Mesendoderm (in vitro differentiated cells): ENCODE measurements around the gene PRR30. TPM values are rescaled to one million over a fixed set of nuclear protein-coding genes. Genes with fewer than 3 reads are reported as not detected.

Experiments
- DNase-seq: peaks from one replicate; pipeline ENCODE4 v3.0.0; 2013
- H2AK5ac ChIP-seq: 2 replicates; pipeline ENCODE4 v1.6.1; 2013; ENCODE audit warnings: low read length, inconsistent platforms
- H2BK120ac ChIP-seq: 2 replicates; pipeline ENCODE4 v1.6.1; 2013; ENCODE audit warnings: low read depth, mild to moderate bottlenecking, low read length, moderate library complexity, mixed read lengths
- H2BK15ac ChIP-seq: replicated peaks from 2 replicates; pipeline ENCODE4 v1.6.1; 2013; ENCODE audit warnings: low read depth, mild to moderate bottlenecking, moderate library complexity
- H2BK5ac ChIP-seq: 2 replicates; pipeline ENCODE4 v1.6.1; 2013; ENCODE audit warnings: low read length, inconsistent platforms
- H3K18ac ChIP-seq: 2 replicates; pipeline ENCODE4 v1.6.1; 2013; ENCODE audit warnings: mild to moderate bottlenecking, low read length, mixed read lengths
- H3K23ac ChIP-seq: one replicate; pipeline ENCODE4 v1.6.1; 2013; ENCODE audit warnings: low read length
- H3K27ac ChIP-seq: 2 replicates; pipeline ENCODE4 v1.5.1; 2013; ENCODE audit warnings: low read depth, mild to moderate bottlenecking, inconsistent platforms, low read length, moderate library complexity
- H3K27me3 ChIP-seq: 2 replicates; pipeline ENCODE4 v1.6.1; 2013; ENCODE audit warnings: low read length, control low read depth, mild to moderate bottlenecking, inconsistent platforms; ENCODE audit not compliant: insufficient read depth, poor library complexity
- H3K36me3 ChIP-seq: 2 replicates; pipeline ENCODE4 v1.6.1; 2013; ENCODE audit warnings: low read length, inconsistent platforms; ENCODE audit not compliant: control insufficient read depth, insufficient read depth
- H3K4ac ChIP-seq: one replicate; pipeline ENCODE4 v1.6.1; 2013; ENCODE audit warnings: low read depth, mild to moderate bottlenecking, low read length, moderate library complexity
- H3K4me1 ChIP-seq: 2 replicates; pipeline ENCODE4 v1.6.1; 2013; ENCODE audit warnings: low read depth, low read length, inconsistent platforms; ENCODE audit not compliant: control insufficient read depth
- H3K4me2 ChIP-seq: 2 replicates; pipeline ENCODE4 v1.6.1; 2013; ENCODE audit warnings: low read length
- H3K4me3 ChIP-seq: 2 replicates; pipeline ENCODE4 v1.5.1; 2013; ENCODE audit warnings: mild to moderate bottlenecking, low read length
- H3K56ac ChIP-seq: one replicate; pipeline ENCODE4 v1.6.1; 2013; ENCODE audit warnings: low read length
- H3K79me1 ChIP-seq: 2 replicates; pipeline ENCODE4 v1.6.1; 2013; ENCODE audit warnings: low read length, inconsistent platforms
- H3K79me2 ChIP-seq: 2 replicates; pipeline ENCODE4 v1.6.1; 2013; ENCODE audit warnings: mild to moderate bottlenecking, low read length; ENCODE audit not compliant: control insufficient read depth, insufficient read depth
- H3K9ac ChIP-seq: 2 replicates; pipeline ENCODE4 v1.6.1; 2013; ENCODE audit warnings: low read length, inconsistent platforms
- H4K5ac ChIP-seq: one replicate; pipeline ENCODE4 v1.6.1; 2013; ENCODE audit warnings: low read length
- H4K8ac ChIP-seq: one replicate; pipeline ENCODE4 v1.6.1; 2013; ENCODE audit warnings: low read depth, mild to moderate bottlenecking, control low read depth, low read length, moderate library complexity
- WGBS: extraction: QIAGEN DNeasy Blood & Tissue Kit; methylation state at CpG from one replicate; pipeline ENCODE4 v1.1.7; 2013; ENCODE audit warnings: low lambda C conversion rate, missing lambda C conversion rate; ENCODE audit not compliant: insufficient coverage; ENCODE audit errors: extremely low coverage; 5-methylcytosine and 5-hydroxymethylcytosine counted together
- polyA plus RNA-seq, 2 experiments: library from polyadenylated mRNA; stranded (reverse); fragments of 200-250 nt; gene quantifications; one replicate each; pipeline ENCODE4 v1.2.3, GENCODE V29; 2013

Gene PRR30
- not detected for polyA plus RNA-seq (2013, experiment 1 of 2)
- polyA plus RNA-seq (2013, experiment 2 of 2), result not detected

- H2AK5ac ChIP-seq, result no peak within 1 kb of the TSS
- H2BK15ac ChIP-seq, result no peak within 1 kb of the TSS
- H2BK120ac ChIP-seq, result no peak within 1 kb of the TSS
- H3K4ac ChIP-seq, result no peak within 1 kb of the TSS
- no CpG with 5 or more reads among the region's 4 CpGs for WGBS
- no peak within 1 kb of the TSS for H2BK5ac ChIP-seq
- no peak within 1 kb of the TSS for H3K56ac ChIP-seq
- no peak for DNase-seq
- no peaks in the 10 kb centered on the region for H3K79me1 ChIP-seq
- no peak within 1 kb of the TSS for H3K9ac ChIP-seq
- no peaks in the 10 kb centered on the region for H3K4me1 ChIP-seq
- H3K23ac ChIP-seq, result no peak within 1 kb of the TSS
- no peak within 1 kb of the TSS for H4K8ac ChIP-seq
- H3K4me3 ChIP-seq, result no peak within 1 kb of the TSS
- no peak within 1 kb of the TSS for H3K27ac ChIP-seq
- no peaks in the 10 kb centered on the region for H3K36me3 ChIP-seq
- H3K79me2 ChIP-seq, result no peaks in the 10 kb centered on the region
- no peak within 1 kb of the TSS for H4K5ac ChIP-seq
- no peak within 1 kb of the TSS for H3K18ac ChIP-seq
- H3K27me3 ChIP-seq, result no peaks in the 10 kb centered on the region
- no peak within 1 kb of the TSS for H3K4me2 ChIP-seq
These were observed at the start of gene PRR30 for GRCh38 chr2:27139310-27139709. TSS of gene PRR30 (minus strand) at chr2:27139410. CDS start at chr2:27138329, 1,081 bp downstream.

GRCh38 chr2:27186613-27187345 lies 47.6 kb upstream of the PRR30 start:
- no peak overlapping the region for H3K56ac ChIP-seq
- H3K4ac ChIP-seq, result no peak overlapping the region
- H4K8ac ChIP-seq, result no peak overlapping the region
- H3K4me3 ChIP-seq, result no peak overlapping the region
- no peak overlapping the region for H4K5ac ChIP-seq
- H2BK120ac ChIP-seq, result no peak overlapping the region
- H3K9ac ChIP-seq, result no peak overlapping the region
- no peaks in the 10 kb centered on the region for H3K36me3 ChIP-seq
- H3K27me3 ChIP-seq, result no peaks in the 10 kb centered on the region
- H3K79me2 ChIP-seq, result no peaks in the 10 kb centered on the region
- H2AK5ac ChIP-seq, result no peak overlapping the region
- no peaks in the 10 kb centered on the region for H3K4me1 ChIP-seq
- no peak overlapping the region for H3K18ac ChIP-seq
- H3K4me2 ChIP-seq, result no peak overlapping the region
- no peak overlapping the region for H3K27ac ChIP-seq
- no peak overlapping the region for H2BK15ac ChIP-seq
- no peak for DNase-seq
- no CpG with 5 or more reads among the region's 6 CpGs for WGBS
- H3K79me1 ChIP-seq, result no peaks in the 10 kb centered on the region
- H3K23ac ChIP-seq, result no peak overlapping the region
- no peak overlapping the region for H2BK5ac ChIP-seq

GRCh38 chr2:27185331-27186026 lies 46.3 kb upstream of the PRR30 start:
- H4K8ac ChIP-seq, result no peak overlapping the region
- H3K4ac ChIP-seq, result no peak overlapping the region
- no peaks in the 10 kb centered on the region for H3K27me3 ChIP-seq
- no peak overlapping the region for H3K23ac ChIP-seq
- H3K18ac ChIP-seq, result no peak overlapping the region
- no peaks in the 10 kb centered on the region for H3K36me3 ChIP-seq
- H4K5ac ChIP-seq, result no peak overlapping the region
- H3K56ac ChIP-seq, result no peak overlapping the region
- H3K9ac ChIP-seq, result no peak overlapping the region
- no peak overlapping the region for H3K4me3 ChIP-seq
- no peak overlapping the region for H3K4me2 ChIP-seq
- H3K79me1 ChIP-seq, result no peaks in the 10 kb centered on the region
- no peak overlapping the region for H2BK120ac ChIP-seq
- H2BK15ac ChIP-seq, result no peak overlapping the region
- H3K4me1 ChIP-seq, result no peaks in the 10 kb centered on the region
- H3K79me2 ChIP-seq, result no peaks in the 10 kb centered on the region
- H3K27ac ChIP-seq, result no peak overlapping the region
- no peak for DNase-seq
- no CpG with 5 or more reads among the region's 6 CpGs for WGBS
- no peak overlapping the region for H2BK5ac ChIP-seq
- H2AK5ac ChIP-seq, result no peak overlapping the region

GRCh38 chr2:27184115-27184514 lies 44.9 kb upstream of the PRR30 start:
- Histone ChIP-seq H3K4me2 (no peak overlapping the region), H3K79me1 (no peaks in the 10 kb centered on the region), H3K27me3 (no peaks in the 10 kb centered on the region), H4K8ac (no peak overlapping the region), H3K4me3 (no peak overlapping the region), H3K18ac (no peak overlapping the region), H3K36me3 (no peaks in the 10 kb centered on the region), H3K56ac (no peak overlapping the region), H3K4ac (no peak overlapping the region), H2BK5ac (no peak overlapping the region), H2BK15ac (no peak overlapping the region), H3K27ac (no peak overlapping the region), H3K9ac (no peak overlapping the region), H4K5ac (no peak overlapping the region), H3K79me2 (no peaks in the 10 kb centered on the region), H2AK5ac (no peak overlapping the region), H3K23ac (no peak overlapping the region), H2BK120ac (no peak overlapping the region), H3K4me1 (no peaks in the 10 kb centered on the region)
- no peak for DNase-seq
- no CpG with 5 or more reads among the region's 4 CpGs for WGBS

- H2BK15ac ChIP-seq, result no peak overlapping the region
- WGBS, result no CpG with 5 or more reads among the region's 4 CpGs
- no peak overlapping the region for H3K27ac ChIP-seq
- no peak overlapping the region for H4K5ac ChIP-seq
- no peak overlapping the region for H3K4ac ChIP-seq
- DNase-seq, result no peak
- no peaks in the 10 kb centered on the region for H3K36me3 ChIP-seq
- H3K23ac ChIP-seq, result no peak overlapping the region
- H3K9ac ChIP-seq, result no peak overlapping the region
- no peak overlapping the region for H3K4me2 ChIP-seq
- H3K27me3 ChIP-seq, result no peaks in the 10 kb centered on the region
- no peak overlapping the region for H3K4me3 ChIP-seq
- H3K79me1 ChIP-seq, result no peaks in the 10 kb centered on the region
- H3K18ac ChIP-seq, result no peak overlapping the region
- no peak overlapping the region for H4K8ac ChIP-seq
- H2BK120ac ChIP-seq, result no peak overlapping the region
- H3K4me1 ChIP-seq, result no peaks in the 10 kb centered on the region
- no peak overlapping the region for H3K56ac ChIP-seq
- no peak overlapping the region for H2AK5ac ChIP-seq
- H3K79me2 ChIP-seq, result no peaks in the 10 kb centered on the region
- H2BK5ac ChIP-seq, result no peak overlapping the region
These were observed 43.1 kb upstream of the PRR30 start for GRCh38 chr2:27182346-27182745.
